Stimulated activated naive B cell treated with anti-CD40 and anti-IgM and Interleukin-4, amounts not matched to agents 10 μg/mL and 1 μg/mL and 100 μg/mL, for 72 hours (primary cell): ENCODE data around the gene PNPLA8.
"Not testable (repeated sequence)": the region's sequence is repeated elsewhere in the genome, so short reads cannot be mapped to it uniquely, and the experiment has no call there.

Experiments used
- ATAC-seq, 2 donors: fragments of 150-1000 bp; cut with Tn5 transposase; replicated peaks; 2 replicates each; pipeline ENCODE4 v1.10.0; 2021; ENCODE audit warnings: moderate library complexity in 1 of 2
- DNase-seq: peaks from one replicate; pipeline ENCODE4 v3.0.0; 2021
- H3K27ac Mint-ChIP-seq: one replicate; pipeline ENCODE4 v1.8.0; 2022; ENCODE audit warnings: mild to moderate bottlenecking, mixed read lengths
- H3K27me3 Mint-ChIP-seq, 2 donors: one replicate each; pipeline ENCODE4 v1.8.0; 2022; ENCODE audit warnings: mixed read lengths in 2 of 2
- H3K36me3 Mint-ChIP-seq, 2 donors: one replicate each; pipeline ENCODE4 v1.8.0; 2022; ENCODE audit warnings: mixed read lengths in 2 of 2, mild to moderate bottlenecking in 1 of 2
- H3K4me1 Mint-ChIP-seq, 2 donors: one replicate each; pipeline ENCODE4 v1.8.0; 2022; ENCODE audit warnings: mixed read lengths in 2 of 2, mild to moderate bottlenecking in 1 of 2
- H3K4me3 Mint-ChIP-seq, 2 donors: one replicate each; pipeline ENCODE4 v1.8.0; 2022; ENCODE audit warnings: mild to moderate bottlenecking in 2 of 2, mixed read lengths in 2 of 2, moderate library complexity in 1 of 2
- H3K9me3 Mint-ChIP-seq, 2 donors: one replicate each; pipeline ENCODE4 v1.8.0; 2022; ENCODE audit warnings: mixed read lengths in 2 of 2, mild to moderate bottlenecking in 1 of 2

PNPLA8 gene, protein sequence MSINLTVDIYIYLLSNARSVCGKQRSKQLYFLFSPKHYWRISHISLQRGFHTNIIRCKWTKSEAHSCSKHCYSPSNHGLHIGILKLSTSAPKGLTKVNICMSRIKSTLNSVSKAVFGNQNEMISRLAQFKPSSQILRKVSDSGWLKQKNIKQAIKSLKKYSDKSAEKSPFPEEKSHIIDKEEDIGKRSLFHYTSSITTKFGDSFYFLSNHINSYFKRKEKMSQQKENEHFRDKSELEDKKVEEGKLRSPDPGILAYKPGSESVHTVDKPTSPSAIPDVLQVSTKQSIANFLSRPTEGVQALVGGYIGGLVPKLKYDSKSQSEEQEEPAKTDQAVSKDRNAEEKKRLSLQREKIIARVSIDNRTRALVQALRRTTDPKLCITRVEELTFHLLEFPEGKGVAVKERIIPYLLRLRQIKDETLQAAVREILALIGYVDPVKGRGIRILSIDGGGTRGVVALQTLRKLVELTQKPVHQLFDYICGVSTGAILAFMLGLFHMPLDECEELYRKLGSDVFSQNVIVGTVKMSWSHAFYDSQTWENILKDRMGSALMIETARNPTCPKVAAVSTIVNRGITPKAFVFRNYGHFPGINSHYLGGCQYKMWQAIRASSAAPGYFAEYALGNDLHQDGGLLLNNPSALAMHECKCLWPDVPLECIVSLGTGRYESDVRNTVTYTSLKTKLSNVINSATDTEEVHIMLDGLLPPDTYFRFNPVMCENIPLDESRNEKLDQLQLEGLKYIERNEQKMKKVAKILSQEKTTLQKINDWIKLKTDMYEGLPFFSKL

DNA sequence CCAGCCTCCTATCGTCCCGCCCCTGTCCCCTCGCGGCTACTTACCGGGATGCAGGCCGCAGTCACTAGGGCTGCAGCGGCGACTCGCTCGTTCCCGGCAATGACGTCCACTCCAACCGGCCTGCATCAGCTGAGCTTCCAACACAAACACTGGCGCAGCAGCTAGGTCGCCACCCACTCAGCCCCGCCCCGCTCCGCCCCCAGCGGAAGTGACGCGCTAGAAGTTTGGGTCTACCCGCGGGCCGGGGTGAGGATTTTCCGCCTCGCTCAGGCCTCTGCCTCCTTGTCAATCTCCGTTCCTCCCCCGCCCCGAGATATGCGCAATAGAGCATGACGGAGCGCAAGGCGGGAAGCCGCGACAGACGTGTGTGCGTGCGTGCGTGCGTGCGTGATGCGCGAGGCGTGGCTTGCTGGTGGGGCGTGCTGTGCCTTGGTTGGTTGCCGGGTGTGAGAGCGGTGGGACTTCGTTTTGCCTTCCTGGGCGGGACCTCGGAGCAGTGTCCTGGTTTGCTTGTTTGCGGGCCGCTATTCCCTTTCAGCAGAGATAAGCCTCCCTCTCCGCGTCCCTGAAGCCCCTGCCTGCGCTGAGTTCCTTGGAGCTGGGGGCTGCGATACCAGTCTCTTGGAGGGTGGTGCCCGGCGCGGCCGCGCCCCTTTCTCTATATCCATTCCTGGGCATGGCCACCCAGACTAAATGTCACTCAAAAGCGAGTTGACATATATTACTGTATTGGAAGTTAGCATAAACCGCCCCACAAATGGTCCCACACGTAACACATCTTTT, at the start of gene PNPLA8:
TSS of gene PNPLA8 (minus strand) at position 151 of the 783 bp plus-strand sequence. CDS start 10,644 bp downstream, outside the sequence.
- H3K4me1 Mint-ChIP-seq, result peaks cover 27 to 44% of the 10 kb centered on the region in 2 donors
- no peaks in the 10 kb centered on the region for H3K9me3 Mint-ChIP-seq
- no peaks in the 10 kb centered on the region for H3K27me3 Mint-ChIP-seq
- DNase-seq (peak; percentile 100), ATAC-seq (peak; percentile 90)
- H3K4me3 Mint-ChIP-seq, result peak within 1 kb of the TSS; percentile 97 to 98
- peaks cover 4 to 8% of the 10 kb centered on the region in 2 donors for H3K36me3 Mint-ChIP-seq
- H3K27ac Mint-ChIP-seq, result peak within 1 kb of the TSS; percentile 99

DNA sequence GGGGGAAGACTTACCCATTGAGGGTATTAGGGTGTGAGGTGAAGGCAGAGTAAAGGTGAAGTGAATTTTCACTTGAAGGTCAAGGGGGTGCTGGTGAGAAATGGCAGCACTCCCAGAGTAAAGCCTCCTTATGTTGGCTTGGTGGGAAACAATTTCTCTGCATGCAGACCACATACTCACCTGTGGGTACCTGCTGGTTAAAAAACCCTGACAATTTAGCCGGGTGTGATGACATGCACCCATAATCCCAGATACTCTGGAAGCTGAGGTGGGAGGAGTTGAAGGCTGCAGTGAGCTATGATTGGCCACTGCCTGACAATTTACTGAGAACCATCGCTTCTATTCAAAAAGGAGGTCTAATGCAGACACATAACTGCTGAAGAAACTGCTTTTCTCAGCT, 49.2 kb upstream of the PNPLA8 start:
- peaks cover 30 to 51% of the 10 kb centered on the region in 2 donors for H3K36me3 Mint-ChIP-seq
- H3K27ac Mint-ChIP-seq, result no peak overlapping the region
- no peaks in the 10 kb centered on the region for H3K27me3 Mint-ChIP-seq
- H3K4me3 Mint-ChIP-seq, result no peak overlapping the region
- DNase-seq (no peak), ATAC-seq (no peak)
- peaks cover 11 to 24% of the 10 kb centered on the region in 2 donors for H3K4me1 Mint-ChIP-seq
- peaks cover 0 to 6% of the 10 kb centered on the region in 2 donors for H3K9me3 Mint-ChIP-seq

DNA sequence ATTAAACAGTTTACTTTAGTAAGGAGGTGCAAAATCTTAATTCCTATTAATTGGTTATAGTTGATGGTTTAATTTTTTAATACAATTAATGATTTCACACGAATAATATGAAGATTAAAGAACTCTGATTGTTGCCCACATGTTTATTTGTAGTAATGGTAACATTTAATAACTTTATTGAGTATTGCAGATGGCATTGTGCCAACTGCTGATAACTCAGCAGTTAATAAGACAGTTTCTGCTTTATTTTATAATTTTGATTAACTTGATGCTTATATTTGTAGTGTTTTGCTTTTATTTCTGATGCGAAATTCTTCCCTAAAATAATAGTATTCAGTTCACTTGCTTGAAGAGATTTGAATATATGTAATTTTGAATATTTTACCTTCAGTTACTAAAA, 46.5 kb upstream of the PNPLA8 start:
- ATAC-seq (no peak), DNase-seq (no peak)
- H3K27me3 Mint-ChIP-seq, result no peaks in the 10 kb centered on the region
- H3K4me3 Mint-ChIP-seq, result no peak overlapping the region
- H3K9me3 Mint-ChIP-seq, result no peaks in the 10 kb centered on the region
- peaks cover 13 to 31% of the 10 kb centered on the region in 2 donors for H3K4me1 Mint-ChIP-seq
- H3K27ac Mint-ChIP-seq, result no peak overlapping the region
- peaks cover 18 to 38% of the 10 kb centered on the region in 2 donors for H3K36me3 Mint-ChIP-seq

DNA sequence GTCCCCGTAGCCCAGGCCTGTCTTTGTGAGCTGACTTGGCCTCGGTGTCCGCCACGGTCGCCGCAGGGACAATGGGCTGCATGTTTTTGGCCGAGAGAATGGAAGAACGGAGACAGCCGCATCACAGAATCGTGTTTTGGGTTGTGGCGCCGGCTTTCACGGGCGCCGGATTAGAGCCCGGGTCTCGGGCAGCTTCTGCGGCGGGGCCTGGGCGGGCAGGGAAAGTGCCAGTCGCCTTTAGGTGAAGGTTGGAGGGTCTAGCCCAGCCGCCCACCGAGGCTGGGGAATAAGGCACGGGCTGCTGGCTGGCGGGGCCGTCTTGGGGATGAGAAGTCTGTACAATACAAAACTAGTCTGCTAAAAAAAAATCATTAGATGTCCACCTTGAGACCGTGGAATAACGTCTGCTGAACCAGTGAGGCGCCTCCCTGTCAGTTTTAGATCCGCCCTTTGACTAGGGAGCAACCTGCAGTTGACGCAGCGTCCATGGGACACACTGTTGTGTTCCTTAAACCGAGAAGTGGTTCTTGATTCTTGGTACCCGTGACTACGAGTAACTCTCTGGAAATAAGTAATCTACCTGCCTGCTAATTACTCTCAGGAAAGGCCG, 44.3 kb upstream of the PNPLA8 start:
- ATAC-seq (peak; percentile 19 to 26), DNase-seq (peak; percentile 46)
- no peaks in the 10 kb centered on the region for H3K9me3 Mint-ChIP-seq
- peak overlapping the region; percentile 100 for H3K27ac Mint-ChIP-seq
- H3K4me1 Mint-ChIP-seq, result peaks cover 10 to 24% of the 10 kb centered on the region in 2 donors
- H3K36me3 Mint-ChIP-seq, result peaks cover 5 to 31% of the 10 kb centered on the region in 2 donors
- H3K4me3 Mint-ChIP-seq, result peak overlapping the region; percentile 96 to 97
- H3K27me3 Mint-ChIP-seq, result no peaks in the 10 kb centered on the region

GRCh38 chr7:108569381-108570145, 43.6 kb upstream of the PNPLA8 start, which contains the start of the genes DNAJB9 and THAP5:
Gene DNAJB9 (plus strand): TSS chr7:108569874. CDS start chr7:108571727, 1,853 bp downstream.
Gene THAP5 (minus strand): TSS chr7:108569706. CDS start chr7:108569569, 137 bp downstream.
- peak within 1 kb of the TSS; percentile 96 to 97 for H3K4me3 Mint-ChIP-seq
- H3K4me1 Mint-ChIP-seq, result peaks cover 10 to 24% of the 10 kb centered on the region in 2 donors
- ATAC-seq (peak; percentile 92 to 93), DNase-seq (peak; percentile 100)
- H3K27ac Mint-ChIP-seq, result peak within 1 kb of the TSS; percentile 100
- H3K27me3 Mint-ChIP-seq, result no peaks in the 10 kb centered on the region
- peaks cover 8 to 28% of the 10 kb centered on the region in 2 donors for H3K36me3 Mint-ChIP-seq
- H3K9me3 Mint-ChIP-seq, result no peaks in the 10 kb centered on the region

GRCh38 chr7:108568801-108569380, 43.0 kb upstream of the PNPLA8 start:
- H3K36me3 Mint-ChIP-seq, result peaks cover 13 to 28% of the 10 kb centered on the region in 2 donors
- peak overlapping the region; percentile 100 for H3K27ac Mint-ChIP-seq
- H3K4me3 Mint-ChIP-seq, result peak overlapping the region; percentile 96 to 97
- DNase-seq (no peak), ATAC-seq (no peak)
- no peaks in the 10 kb centered on the region for H3K27me3 Mint-ChIP-seq
- no peaks in the 10 kb centered on the region for H3K9me3 Mint-ChIP-seq
- H3K4me1 Mint-ChIP-seq, result peaks cover 8 to 24% of the 10 kb centered on the region in 2 donors

DNA sequence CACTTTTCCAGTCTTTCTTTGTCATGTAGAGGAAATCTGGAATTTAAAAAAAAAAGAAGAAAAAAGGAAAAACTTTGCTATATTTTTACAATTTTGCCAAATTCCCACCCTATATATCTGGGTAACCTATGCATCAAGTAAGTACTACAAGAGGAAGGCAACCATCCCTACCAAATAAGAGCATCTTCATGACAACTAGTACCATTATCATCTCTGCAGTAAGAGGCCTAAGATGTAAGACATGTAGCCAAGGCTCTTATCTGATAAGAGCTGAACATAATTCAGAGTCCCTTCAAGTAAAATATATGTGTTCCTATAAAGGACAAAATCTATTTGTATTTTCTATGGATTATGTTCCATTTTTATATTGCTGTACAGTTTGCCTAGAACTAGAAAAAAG, 40.1 kb upstream of the PNPLA8 start:
- Mint-ChIP-seq H3K9me3 (peaks cover 0 to 3% of the 10 kb centered on the region in 2 donors), H3K27me3 (no peaks in the 10 kb centered on the region), H3K4me1 (peaks cover 4 to 22% of the 10 kb centered on the region in 2 donors), H3K27ac (no peak overlapping the region), H3K4me3 (no peak overlapping the region), H3K36me3 (peaks cover 21 to 28% of the 10 kb centered on the region in 2 donors)
- DNase-seq, result no peak
- ATAC-seq, result no peak

DNA sequence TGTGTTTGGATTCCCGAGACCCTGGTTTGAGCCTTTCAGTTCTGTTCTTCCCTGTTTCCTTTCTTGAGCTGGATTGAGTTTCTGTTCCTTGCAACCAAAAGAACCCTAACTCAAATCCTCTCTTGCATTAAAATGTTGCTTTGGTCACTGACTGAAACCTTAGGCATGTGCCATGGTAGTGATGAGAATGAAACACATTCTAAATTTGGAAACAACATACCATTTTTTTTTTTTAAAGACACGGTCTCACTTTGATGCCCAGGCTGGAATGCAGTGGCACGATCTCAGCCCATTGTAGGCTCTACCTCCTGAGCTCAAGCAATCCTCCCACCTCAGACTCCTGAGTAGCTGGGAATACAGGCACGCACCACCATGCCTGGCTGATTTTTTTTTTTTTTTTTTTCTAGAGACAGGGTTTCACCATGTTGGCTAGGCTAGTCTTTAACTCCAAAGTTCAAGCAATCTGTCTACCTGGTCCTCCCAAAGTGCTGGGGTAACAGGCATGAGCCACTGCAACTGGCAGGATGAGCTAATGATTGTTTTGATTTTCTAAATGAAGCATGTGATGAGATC, 35.2 kb upstream of the PNPLA8 start:
- Mint-ChIP-seq H3K36me3 (peaks cover 31 to 53% of the 10 kb centered on the region in 2 donors), H3K27me3 (no peaks in the 10 kb centered on the region), H3K4me3 (no peak overlapping the region), H3K27ac (peak overlapping the region; percentile 38), H3K9me3 (peaks cover 10 to 19% of the 10 kb centered on the region in 2 donors), H3K4me1 (peaks cover 7 to 33% of the 10 kb centered on the region in 2 donors)
- DNase-seq (no peak), ATAC-seq (no peak)

DNA sequence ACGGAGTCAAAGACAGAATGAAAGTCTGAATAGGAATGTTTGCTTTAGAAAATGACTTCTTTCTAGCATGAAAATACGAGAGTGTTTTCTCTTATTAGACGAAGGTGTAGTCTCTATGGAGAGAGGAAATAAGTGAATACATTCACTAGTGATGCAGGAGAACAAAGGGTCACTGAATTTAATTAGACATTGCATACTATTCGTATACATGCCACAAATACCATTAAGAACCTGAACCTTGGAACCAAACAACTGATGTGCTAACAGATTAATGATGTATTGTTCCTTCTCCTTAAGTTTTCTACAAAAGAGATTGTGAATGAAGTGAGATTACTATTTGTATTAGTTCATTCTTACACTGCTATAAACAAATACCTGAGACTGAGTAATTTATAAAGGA, 33.3 kb upstream of the PNPLA8 start:
- ATAC-seq, result no peak
- no peaks in the 10 kb centered on the region for H3K27me3 Mint-ChIP-seq
- H3K4me1 Mint-ChIP-seq, result peaks cover 14 to 38% of the 10 kb centered on the region in 2 donors
- DNase-seq, result no peak
- H3K9me3 Mint-ChIP-seq, result peaks cover 14 to 20% of the 10 kb centered on the region in 2 donors
- peaks cover 23 to 45% of the 10 kb centered on the region in 2 donors for H3K36me3 Mint-ChIP-seq
- H3K4me3 Mint-ChIP-seq, result no peak overlapping the region
- no peak overlapping the region for H3K27ac Mint-ChIP-seq

DNA sequence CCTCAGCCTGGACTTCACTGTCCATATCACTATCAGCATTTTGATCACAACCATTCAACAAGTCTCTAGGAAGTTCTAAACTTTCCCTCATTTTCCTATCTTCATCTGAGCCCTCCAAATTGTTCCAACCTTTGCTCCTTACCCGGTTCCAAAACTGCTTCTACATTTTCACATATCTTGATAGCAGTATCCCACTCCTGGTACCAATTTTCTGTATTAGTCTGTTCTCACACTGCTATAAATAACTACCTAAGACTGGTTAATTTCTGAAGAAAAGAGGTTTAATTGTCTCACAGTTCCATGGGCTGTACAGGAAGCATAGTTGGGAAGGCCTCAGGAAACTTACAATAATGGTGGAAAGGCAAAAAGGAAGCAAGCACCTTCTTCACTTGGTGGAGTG, 31.7 kb upstream of the PNPLA8 start:
- Mint-ChIP-seq H3K4me3 (no peak overlapping the region), H3K4me1 (peaks cover 17 to 48% of the 10 kb centered on the region in 2 donors), H3K27ac (no peak overlapping the region), H3K36me3 (peaks cover 26 to 47% of the 10 kb centered on the region in 2 donors), H3K9me3 (peaks cover 14 to 20% of the 10 kb centered on the region in 2 donors), H3K27me3 (no peaks in the 10 kb centered on the region)
- ATAC-seq, result no peak
- no peak for DNase-seq

DNA sequence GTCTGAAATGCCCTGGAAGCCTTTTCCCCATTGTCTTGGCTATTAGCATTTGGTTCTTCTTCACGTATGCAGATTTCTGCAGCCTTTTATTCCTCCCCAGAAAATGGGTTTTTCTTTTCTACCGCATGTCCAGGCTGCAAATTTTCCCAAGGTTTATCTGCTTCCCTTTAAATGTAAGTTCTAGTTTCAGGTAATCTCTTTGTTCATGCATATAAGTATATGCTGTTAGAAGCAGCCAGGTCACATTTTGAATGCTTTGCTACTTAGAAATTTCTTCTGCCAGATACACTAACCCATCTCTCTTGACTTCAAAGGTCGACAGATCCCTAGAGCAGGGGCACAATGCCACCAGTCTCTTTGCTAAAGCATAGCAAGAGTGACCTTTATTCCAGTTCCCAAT, 31.3 kb upstream of the PNPLA8 start:
- peaks cover 14 to 20% of the 10 kb centered on the region in 2 donors for H3K9me3 Mint-ChIP-seq
- DNase-seq, result no peak
- H3K27ac Mint-ChIP-seq, result no peak overlapping the region
- peaks cover 22 to 52% of the 10 kb centered on the region in 2 donors for H3K4me1 Mint-ChIP-seq
- H3K36me3 Mint-ChIP-seq, result peaks cover 26 to 47% of the 10 kb centered on the region in 2 donors
- no peak for ATAC-seq
- no peaks in the 10 kb centered on the region for H3K27me3 Mint-ChIP-seq
- H3K4me3 Mint-ChIP-seq, result no peak overlapping the region

DNA sequence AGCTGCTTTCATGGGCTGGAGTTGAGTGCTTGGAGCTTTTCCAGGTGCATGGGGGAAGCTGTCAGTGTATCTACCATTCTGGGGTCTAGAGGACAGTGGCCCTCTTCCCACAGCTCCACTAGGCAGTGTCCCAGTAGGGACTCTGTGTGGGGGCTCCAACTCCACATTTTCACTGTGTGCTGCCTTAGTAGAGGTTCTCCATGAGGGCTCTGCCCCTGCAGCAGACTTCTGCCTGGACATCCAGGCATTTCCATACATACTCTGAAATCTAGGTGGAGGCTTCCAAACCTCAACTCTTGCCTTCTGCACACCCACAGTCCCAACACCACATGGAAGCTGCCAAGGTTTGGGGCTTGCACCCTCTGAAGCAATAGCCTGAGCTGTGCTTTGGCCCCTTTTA, 30.7 kb upstream of the PNPLA8 start:
- DNase-seq, ATAC-seq, H3K4me3 Mint-ChIP-seq, H3K27ac Mint-ChIP-seq, H3K27me3 Mint-ChIP-seq: not testable (repeated sequence)
- peaks cover 25 to 45% of the 10 kb centered on the region in 2 donors for H3K36me3 Mint-ChIP-seq
- H3K4me1 Mint-ChIP-seq, result peaks cover 27 to 58% of the 10 kb centered on the region in 2 donors
- H3K9me3 Mint-ChIP-seq, result peaks cover 14 to 20% of the 10 kb centered on the region in 2 donors
